ENCODE measurements around the gene ALG9. TPM values are rescaled to one million over a fixed set of nuclear protein-coding genes. Genes with fewer than 3 reads are reported as not detected.

The ALG9 gene
- total RNA-seq, 1 experiment from 2014 or later, result 24.7 TPM

Other genes starting within 250 kb of the ALG9 start
- 32.1 and 34.4 TPM in 2 replicates for gene PPP2R1B, start 105.2 kb downstream of the ALG9 start, total RNA-seq (2014; rRNA removed; shearing (Covaris generic))
- 1.5 and 3.4 TPM in 2 replicates for gene FDXACB1, start 7.6 kb upstream of the ALG9 start, total RNA-seq (2014; rRNA removed; shearing (Covaris generic))
- gene CFAP68, start 8.0 kb upstream of the ALG9 start, total RNA-seq (2014; rRNA removed; shearing (Covaris generic)), result 15.0 and 16.6 TPM in 2 replicates
- gene CRYAB, start 40.2 kb upstream of the ALG9 start, total RNA-seq (2014; rRNA removed; shearing (Covaris generic)), result 0.34 TPM in 1 of 2 replicates, not detected in the other
- not detected in 2 replicates for gene HSPB2, start 41.2 kb upstream of the ALG9 start, total RNA-seq (2014; rRNA removed; shearing (Covaris generic))
- gene C11orf52, start 47.3 kb upstream of the ALG9 start, total RNA-seq (2014; rRNA removed; shearing (Covaris generic)), result not detected in 2 replicates
- 6.2 and 6.9 TPM in 2 replicates for gene DIXDC1, start 65.8 kb upstream of the ALG9 start, total RNA-seq (2014; rRNA removed; shearing (Covaris generic))
- 35.1 and 40.6 TPM in 2 replicates for gene DLAT, start 153.8 kb upstream of the ALG9 start, total RNA-seq (2014; rRNA removed; shearing (Covaris generic))
- 3.3 and 3.4 TPM in 2 replicates for gene PIH1D2, start 202.4 kb upstream of the ALG9 start, total RNA-seq (2014; rRNA removed; shearing (Covaris generic))
- 18.3 and 19.0 TPM in 2 replicates for gene NKAPD1, start 202.7 kb upstream of the ALG9 start, total RNA-seq (2014; rRNA removed; shearing (Covaris generic))
- gene TIMM8B, start 215.2 kb upstream of the ALG9 start, total RNA-seq (2014; rRNA removed; shearing (Covaris generic)), result 56.7 and 61.3 TPM in 2 replicates
- 109 and 124 TPM in 2 replicates for gene SDHD, start 215.3 kb upstream of the ALG9 start, total RNA-seq (2014; rRNA removed; shearing (Covaris generic))

All from A172 (cell line).